GM18511 (cell line): ENCODE measurements around the gene UBTD1.
"Not testable (repeated sequence)": the region's sequence is repeated elsewhere in the genome, so short reads cannot be mapped to it uniquely, and the experiment has no call there.

Source experiments
- ATAC-seq: cut with Tn5 transposase; IDR thresholded peaks from one replicate; pipeline ENCODE4 v1.9.1; 2021; ENCODE audit warnings: mild to moderate bottlenecking, moderate library complexity; ENCODE audit not compliant: unreplicated experiment

Gene UBTD1, protein sequence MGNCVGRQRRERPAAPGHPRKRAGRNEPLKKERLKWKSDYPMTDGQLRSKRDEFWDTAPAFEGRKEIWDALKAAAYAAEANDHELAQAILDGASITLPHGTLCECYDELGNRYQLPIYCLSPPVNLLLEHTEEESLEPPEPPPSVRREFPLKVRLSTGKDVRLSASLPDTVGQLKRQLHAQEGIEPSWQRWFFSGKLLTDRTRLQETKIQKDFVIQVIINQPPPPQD

GRCh38 chr10:97498841-97499560 lies at the start of gene UBTD1:
Gene UBTD1, plus strand, starts transcription at chr10:97498924. Its CDS starts 280 bp downstream, at chr10:97499204.
- ATAC-seq: peak; percentile 13

DNA sequence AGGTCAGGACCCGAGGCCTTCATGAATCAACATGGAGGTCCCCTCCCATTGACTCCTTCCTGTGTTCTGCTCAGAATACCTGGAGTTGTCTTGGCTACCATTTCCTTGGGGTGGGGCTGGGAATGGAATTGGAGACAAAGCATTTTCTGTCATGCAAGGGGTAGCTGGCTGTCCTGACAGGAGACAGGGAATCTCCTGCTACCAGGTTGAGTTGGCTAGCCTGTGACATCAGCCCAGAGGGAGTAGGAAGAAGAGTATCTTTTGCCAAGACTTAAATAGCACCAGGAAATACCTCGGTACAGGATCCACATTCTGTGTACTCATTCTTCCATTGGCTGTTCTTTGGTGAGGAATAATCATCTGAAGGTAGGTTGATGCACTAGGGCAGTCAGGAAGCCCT lies 47.9 kb upstream of the UBTD1 start:
- no peak for ATAC-seq

DNA sequence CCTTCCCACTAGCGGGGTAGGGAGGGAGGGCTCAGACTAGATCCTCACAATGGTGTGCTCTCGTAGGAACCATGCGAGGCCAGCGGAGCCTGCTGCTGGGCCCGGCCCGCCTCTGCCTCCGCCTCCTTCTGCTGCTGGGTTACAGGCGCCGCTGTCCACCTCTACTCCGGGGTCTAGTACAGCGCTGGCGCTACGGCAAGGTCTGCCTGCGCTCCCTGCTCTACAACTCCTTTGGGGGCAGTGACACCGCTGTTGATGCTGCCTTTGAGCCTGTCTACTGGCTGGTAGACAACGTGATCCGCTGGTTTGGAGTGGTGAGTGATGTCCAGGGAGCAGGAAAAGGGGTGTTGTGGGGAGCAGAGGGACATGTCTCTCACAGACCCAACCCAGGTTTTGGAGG lies 47.1 kb upstream of the UBTD1 start:
- no peak for ATAC-seq

GRCh38 chr10:97452352-97452751 lies 46.4 kb upstream of the UBTD1 start:
- ATAC-seq: no peak

DNA sequence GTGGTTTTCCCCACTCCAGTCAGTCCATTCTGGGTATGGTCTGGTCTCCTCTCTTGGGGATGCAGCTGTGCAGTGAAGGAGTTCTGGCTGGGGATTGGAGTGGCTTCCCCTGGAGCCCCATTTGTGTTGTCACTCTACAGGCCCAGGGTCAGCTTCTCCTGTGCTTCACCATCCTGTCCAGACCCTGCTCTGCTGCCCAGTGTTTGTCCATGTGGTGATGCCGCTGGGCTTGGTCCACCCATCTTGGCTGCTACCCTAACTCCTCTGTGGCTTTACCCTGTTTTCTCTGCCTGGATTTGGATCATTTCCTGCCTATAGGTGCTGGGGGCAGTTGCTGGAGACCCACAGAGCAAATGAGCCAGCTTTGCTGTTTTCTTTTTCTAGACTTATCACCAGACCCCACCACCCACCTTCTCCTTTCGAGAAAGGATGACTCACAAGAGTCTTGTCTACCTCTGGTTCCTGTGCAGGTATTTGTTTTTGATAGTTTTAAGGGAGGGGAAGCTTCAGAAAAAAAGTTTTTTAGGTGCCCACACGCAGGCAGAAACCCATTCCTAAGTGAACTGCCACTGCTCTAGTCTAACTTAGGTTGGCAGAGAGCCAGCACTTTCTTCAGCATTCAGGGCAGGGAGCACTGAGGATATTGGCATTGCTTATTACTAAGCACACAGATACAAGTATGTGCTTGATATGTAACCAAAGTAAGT lies 44.2 kb upstream of the UBTD1 start:
- no peak for ATAC-seq

- no peak for ATAC-seq
Observed at GRCh38 chr10:97456034-97456685, 42.6 kb upstream of the UBTD1 start.

GRCh38 chr10:97456686-97457065 lies 42.0 kb upstream of the UBTD1 start:
- ATAC-seq: no peak

- no peak for ATAC-seq
Observed at GRCh38 chr10:97459111-97459510, 39.6 kb upstream of the UBTD1 start.

DNA sequence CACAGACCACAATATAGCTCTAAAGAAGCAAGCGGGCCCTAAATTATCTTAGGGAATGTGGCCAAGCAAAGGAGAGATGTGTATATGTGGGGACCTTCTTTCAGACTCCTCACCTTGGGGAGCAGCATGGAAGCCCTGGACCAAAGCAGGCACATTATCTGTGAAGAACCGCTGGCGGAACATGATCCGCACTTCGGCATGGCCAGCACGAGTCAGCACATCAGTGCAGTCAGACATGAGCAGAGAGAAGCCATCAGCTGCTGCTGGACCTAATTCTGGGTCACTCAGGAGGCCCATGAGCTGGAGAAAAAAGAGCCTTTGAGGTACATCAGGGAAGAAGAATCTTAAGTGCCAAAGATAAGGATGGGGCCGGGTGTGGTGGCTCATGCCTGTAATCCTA lies 38.8 kb upstream of the UBTD1 start:
- no peak for ATAC-seq

DNA sequence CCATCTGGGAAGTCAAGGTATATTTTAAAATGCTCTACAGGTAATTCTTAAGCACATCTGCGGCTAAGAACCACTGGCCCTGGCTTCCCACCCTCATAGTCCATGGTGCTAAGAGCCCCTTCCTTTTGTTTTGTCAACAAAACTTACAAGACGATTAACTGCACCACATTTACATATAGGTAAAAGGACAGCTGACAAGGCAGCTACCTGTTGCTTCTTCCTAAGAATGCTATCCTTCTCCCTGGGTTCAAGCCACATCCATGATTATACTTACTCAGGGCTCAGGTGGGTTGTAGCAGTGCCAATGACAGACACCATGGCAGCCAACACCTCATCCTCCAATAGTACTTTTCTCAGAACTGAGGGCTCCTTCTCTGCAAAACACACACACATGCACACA lies 36.4 kb upstream of the UBTD1 start:
- ATAC-seq: no peak

GRCh38 chr10:97463363-97464132 lies 35.2 kb upstream of the UBTD1 start:
- no peak for ATAC-seq

DNA sequence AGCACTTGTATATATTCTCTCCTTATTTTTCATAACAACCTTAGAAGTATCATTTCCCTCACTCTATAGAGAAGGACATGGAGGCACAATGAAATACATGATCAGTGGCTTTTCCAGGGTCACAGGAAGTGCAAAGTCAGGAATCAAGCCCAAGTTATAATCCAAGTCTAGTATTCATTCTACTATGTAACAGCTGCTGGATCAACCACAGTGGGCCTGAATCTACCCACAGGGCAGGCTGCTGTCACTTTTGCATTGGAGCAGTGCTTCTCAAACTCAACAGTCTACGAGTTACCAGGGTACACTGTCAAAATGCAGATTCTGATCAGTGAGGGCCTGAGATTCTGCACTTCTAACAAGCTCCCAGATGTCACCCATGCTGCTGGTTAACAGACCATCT lies 34.5 kb upstream of the UBTD1 start:
- ATAC-seq: no peak

GRCh38 chr10:97465982-97466381 lies 32.7 kb upstream of the UBTD1 start:
- ATAC-seq: no peak

DNA sequence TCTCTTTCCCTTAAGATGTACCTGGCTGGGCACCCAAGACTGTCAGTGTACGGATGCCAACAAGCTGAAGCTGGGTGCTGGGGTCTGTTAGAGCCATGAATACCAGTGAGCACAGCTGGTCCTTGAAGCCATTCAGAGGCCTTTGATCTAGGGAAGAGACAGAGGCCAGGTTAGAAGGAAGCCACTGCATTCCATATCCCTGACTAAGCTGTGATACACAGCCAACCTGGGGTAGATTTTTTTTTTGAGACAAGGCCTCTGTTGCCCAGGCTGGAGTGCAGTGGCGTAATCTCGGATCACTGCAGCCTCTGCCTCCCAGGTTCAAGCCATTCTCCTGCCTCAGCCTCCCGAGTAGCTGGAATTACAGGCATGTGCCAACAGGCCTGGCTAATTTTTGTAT lies 32.0 kb upstream of the UBTD1 start:
- no peak for ATAC-seq

- ATAC-seq: peak; percentile 92
Observed at GRCh38 chr10:97468162-97468561, 30.6 kb upstream of the UBTD1 start.

- not testable (repeated sequence) for ATAC-seq
Observed at GRCh38 chr10:97468781-97469180, 29.9 kb upstream of the UBTD1 start.

- no peak for ATAC-seq
Observed at GRCh38 chr10:97474918-97475317, 23.8 kb upstream of the UBTD1 start.

GRCh38 chr10:97475936-97476594 lies 22.7 kb upstream of the UBTD1 start:
- no peak for ATAC-seq

DNA sequence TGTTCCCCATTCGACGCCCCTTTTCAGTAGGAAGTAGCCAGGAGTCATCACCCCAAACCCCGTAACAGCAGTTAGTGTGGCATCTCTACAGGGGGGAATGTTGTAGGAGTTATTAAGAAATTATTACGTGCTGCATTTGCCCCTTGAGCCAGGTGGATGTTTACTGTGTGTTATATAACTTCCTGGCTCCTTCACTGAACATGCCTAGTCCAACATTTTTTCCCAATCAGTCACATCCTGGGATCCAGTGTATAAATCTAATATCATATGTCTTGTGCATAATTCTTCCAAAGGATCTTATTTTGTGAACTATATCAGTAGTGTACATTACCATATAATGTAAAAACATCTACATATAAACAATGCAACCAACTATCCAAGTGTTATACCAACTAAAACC lies 19.3 kb upstream of the UBTD1 start:
- ATAC-seq: not testable (repeated sequence)

DNA sequence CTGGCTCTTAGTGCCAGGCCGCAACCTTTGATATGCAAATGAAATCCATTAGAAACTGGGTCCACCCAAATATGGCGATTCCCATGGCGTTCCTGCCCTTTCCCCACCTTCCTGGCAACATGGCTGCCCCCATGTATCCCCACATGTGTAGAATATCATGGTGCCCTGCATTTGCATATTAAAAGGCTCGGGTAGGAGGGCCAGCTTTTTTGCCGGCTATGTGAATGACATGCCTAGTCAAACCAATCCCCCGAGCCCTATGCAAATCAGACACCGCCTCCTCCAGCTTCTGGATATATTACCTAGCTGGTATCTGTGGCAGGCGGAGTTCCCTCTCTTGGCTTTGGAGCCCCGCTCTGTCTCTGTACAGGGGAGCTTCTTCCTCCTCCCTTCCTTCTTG lies 18.8 kb upstream of the UBTD1 start:
- no peak for ATAC-seq
